ENCODE results near the gene MTERF4.

The MTERF4 gene

DNA sequence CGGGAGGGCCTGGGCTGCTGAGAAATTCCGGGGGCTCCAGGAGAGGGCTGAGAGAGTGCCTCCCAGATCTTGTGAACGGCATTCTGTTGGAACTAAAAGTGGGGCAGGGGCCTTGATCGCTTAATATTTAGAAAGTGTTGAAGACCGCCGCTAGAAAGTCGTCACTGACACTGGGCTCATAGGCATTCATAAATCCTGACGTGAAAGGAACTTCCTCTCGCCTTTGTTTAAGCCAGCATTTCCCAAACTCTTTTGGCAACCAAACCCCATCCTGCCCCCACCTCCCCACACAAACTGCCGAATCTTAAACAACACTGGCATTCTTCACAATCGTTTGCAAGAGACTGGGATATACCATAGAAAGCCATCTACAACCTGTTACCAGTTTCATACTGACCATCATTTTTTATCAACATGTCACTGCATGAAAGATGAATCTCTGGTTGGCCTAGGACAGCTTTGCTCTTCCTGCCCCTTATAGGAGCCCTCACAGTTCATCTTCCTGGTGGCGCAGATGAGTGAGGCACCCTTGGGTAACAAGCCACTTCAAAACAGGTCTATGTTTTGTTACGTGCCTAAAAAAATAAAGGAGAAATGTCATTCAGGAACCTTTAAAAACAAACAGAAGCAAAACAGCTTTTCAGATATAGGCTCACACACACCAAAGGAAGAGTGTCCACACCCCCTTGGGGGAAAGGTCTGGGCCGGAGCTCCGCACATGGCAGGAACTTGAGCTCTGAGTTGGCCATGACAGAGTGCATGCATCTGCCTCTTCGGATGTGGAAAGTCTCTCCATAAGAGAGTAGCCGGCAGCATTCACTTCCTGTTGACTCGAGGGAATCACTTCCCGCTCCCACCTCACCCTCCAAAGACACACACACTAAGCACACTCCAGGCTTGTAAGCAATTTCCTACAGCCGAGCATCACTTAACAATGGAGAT is 13.0 kb downstream of the MTERF4 start:
- no peak for DNase-seq (ENCODE audit: low read depth, low spot score)

DNA sequence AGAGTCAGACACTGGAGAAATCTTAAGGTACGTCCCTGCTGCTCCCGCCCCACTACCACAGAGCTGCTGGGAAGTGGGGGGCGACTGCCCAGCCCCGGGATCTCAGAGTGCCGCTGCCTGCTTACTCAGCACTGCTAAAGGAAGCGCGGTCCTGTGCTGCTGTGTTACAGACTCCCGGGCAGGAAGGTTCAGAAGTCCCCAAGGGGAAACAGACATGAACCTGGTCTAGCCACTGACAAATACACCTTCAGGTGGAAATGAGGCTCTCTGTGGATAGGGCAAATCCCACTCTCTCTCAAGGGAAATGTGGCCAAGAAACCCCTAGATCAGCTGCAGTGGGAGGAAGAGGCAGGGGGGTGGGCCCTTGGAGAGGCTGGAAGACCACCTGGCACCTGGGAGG is 13.7 kb downstream of the MTERF4 start:
- no peak for DNase-seq (ENCODE audit: low read depth, low spot score)

DNA sequence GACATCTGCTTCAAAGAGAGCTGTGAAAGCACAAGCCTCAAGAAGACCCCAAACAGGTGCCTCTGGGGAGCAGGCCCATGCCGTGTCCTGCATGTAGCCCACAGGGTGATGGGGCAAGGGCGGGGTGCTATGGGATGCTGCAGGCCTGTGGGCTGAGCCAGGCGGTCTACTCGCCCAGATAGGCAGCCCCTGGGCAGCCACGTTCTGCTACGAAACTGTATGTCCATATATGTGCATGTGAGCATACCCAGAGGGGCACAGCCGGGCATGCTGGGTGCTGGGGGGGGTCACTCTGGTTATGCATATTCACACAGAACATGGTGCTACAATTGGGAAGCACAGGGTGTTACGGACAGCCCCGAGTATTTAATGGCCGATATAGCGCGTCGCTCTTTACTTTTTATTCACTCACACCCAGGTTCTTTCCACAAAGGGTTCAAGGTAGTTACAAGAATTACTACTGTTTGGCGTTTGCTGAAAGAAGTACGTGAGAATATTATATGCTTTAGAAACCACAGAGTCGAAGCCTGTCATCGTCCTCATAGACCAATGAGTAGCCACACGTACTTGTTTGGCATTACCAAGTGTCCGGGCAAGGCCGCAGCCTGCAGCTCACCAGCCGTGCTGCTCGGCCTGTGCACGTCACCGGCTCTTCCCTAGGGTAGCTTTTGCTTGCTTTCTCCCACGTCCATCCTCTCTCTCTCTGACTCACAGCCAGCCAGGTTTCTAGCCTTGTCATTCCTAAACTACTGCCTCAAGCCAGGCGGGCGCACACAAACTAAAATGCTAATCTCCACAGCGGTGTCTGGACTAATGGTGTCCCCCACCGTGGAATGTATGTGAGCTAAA is 14.4 kb downstream of the MTERF4 start:
- DNase-seq (ENCODE audit: low read depth, low spot score) = no peak

DNA sequence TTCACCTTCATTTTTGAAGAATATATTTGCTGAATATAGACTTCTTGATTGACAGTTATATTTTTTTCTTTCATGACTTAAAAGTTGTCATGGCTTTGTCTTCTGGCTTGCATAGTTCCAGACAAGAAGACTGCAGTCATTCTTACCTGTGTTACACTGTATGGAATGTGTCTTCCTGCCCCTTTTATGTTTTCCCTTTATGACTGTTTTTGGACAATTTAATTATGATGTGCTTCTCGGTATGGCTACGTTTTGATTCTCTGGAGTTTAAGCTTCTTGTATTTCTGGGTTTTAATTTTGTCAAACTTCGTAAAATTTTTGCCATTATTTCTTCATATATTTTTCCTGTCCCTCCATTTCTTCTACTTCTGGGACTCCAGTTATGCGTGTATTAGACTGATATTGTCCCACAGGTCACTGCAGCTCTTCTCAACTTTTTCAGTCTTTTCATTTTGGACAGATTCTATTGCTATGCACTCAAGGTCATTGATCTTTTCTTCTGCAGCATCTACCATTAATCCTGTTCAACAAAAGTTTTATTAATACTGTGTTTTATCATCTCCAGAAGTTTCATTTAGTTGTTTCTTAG is 17.1 kb downstream of the MTERF4 start:
- DNase-seq (ENCODE audit: low read depth, low spot score) = no peak

DNA sequence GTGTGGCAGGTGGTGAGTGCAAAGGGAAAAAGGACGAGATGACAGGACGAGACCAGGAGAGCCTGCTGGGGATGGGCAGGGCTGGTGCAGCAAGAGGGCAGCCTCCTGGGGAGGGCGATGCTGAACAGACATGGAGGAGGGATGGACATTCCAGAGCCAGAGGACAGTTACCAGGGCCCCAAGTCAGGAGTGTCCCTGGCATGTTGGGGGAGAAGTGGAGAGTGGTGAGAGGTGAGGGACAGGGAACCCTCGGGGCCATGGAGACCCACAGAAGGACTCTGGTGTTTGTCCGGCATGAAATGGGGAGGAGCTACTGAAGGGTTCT is 19.0 kb downstream of the MTERF4 start:
- no peak for DNase-seq (ENCODE audit: low read depth, low spot score)

DNA sequence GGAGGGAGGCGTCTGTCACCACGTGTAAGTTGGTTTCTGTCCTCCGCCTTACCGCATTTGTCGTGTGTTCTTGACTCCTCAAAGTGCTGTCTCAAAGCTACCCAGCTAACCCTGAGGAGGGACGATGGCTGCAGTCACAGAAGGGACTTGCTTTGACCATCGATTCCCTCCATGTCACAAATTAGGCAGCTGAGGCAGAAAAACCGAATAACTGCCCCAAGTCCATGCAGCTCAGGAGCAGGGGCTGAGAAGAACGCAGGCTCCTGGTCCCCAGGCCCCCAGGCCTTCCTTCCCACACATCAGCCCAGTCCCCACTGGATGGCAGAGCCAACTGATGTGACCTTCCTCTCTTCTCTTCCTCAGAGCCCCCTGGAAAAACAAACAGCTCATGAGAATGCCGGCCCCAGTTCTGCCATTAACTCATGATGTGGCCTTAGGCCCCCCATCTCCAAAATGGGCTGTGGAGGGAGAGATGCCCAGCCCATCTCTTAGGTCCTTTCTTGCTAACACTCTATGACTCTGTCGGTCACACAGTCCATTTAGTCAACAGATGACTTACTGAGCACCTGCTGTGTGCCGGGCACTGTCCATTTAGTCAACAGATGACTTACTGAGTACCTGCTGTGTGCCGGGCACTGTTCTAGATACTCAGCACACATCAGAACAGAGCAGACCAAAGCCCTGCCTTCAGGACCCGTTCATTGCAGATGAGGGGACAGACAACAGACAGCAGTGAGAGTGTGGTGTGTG is 19.6 kb downstream of the MTERF4 start:
- no peak for DNase-seq (ENCODE audit: low read depth, low spot score)

DNA sequence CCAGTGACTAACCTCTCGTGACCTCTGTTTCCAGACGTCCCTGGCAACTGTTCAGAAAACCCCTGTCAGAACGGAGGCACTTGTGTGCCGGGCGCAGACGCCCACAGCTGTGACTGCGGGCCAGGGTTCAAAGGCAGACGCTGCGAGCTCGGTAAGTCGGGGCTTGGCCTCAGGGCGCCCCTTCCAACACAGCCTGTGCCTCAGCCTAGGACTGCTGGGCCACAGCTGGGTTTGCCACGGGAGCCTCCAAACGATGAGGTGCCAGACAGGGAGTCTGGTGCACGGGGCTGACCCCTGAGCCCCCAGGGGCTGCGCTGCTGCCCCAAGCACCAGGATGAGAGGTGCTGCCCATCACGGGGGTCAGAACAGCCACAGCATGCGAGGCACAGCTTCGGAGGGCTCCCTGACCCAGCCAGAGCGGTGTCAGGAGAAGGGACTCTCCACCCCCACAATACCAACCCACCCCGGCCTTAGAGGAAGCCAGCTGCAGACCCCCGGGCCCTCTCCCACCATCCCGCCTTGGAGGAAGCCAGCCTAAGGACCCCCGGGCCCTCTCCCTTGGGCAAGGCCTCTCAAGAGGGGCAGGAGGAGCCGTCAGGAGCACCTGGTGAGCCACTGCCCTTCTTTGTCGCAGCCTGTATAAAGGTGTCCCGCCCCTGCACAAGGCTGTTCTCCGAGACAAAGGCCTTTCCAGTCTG is 20.3 kb downstream of the MTERF4 start:
- no peak for DNase-seq (ENCODE audit: low read depth, low spot score)

DNA sequence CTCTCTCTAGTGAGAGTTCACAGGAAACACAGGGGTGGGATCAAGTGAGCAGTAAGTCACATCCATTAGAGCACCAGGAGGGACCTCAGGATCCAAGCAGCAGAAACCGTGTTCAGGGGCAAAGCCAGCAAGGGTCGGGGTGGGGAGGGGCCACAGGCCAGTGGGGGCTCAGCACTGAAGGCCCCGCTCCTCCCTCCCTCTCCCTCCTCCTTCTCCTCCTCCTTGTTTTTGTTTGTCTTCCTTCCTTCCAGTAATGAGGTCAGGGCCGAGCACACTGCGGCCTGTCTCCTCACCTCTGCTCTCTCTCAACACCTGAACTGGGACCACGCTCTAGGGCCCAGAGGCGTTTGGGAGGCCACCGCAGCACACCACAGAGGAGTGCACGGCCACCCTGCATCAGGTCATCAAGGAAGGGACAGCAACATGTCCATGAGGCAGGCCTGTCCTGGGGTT is 20.9 kb downstream of the MTERF4 start:
- no peak for DNase-seq (ENCODE audit: low read depth, low spot score)

DNA sequence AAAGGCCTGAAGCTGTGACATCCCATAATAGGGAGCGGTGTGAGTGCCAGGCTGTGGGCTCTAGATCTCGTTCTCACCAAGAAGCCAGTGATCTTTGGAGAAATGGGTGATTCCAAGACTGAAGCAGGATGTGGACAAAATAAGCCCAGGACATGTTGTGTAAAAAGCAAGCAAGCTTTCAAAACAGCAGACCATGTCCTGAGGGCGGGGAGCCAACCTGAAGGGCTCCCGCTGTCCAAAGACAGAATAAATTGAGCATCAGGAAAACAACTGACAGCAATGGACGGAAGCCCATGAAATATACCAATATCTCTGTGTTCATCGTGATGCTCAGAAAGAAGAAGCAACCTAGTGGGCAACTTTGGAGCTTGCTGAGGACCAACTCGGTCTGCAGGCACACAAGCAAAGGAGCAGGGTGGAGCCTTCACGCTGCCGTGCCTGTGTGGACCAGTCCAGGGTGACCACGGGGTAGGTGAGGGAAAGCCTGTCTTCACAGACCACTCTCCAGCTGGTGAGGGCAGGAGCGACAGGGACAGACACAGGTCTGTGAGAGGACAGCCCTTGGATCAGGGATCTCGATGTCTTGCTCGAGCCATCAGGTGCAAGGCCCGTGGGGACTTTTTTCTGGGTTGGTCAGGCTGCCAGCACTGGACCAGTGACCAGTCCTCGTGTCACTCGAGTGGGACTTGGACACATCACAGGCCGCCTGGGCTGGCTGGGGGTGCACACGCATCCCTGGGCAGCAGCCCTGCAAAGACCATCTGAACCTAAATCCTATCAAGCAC is 21.5 kb downstream of the MTERF4 start:
- no peak for DNase-seq (ENCODE audit: low read depth, low spot score)

DNA sequence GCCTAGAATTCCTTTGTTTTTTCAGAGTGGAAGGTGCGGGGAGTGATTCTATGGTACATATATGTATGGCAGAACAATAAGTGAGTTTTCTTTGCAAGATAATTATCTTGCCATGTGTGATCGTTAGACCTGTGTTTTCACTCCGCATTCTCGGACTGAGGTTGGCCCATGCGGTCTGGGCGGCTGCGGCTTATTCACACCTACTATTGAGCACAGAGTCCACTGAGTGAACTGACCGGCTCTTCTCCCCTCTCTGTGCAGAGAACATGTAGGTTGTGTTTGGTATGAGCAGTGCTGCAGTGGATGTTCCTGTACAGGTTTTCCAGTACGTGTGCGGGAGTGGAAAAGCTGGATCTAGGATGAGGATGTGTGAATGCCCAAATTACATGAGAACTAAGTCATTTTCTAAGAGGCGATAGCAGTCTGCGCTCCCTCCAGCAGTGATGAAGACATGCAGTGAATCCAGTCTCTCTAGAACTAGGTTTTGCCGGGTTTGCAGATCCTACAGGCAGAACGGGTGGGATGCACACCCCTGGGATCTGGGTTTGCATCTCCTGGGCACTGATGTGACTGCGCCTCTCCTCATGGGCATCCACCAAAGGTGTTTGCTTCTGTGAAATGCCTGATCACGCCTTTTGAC is 27.1 kb downstream of the MTERF4 start:
- no peak for DNase-seq (ENCODE audit: low read depth, low spot score)

DNA sequence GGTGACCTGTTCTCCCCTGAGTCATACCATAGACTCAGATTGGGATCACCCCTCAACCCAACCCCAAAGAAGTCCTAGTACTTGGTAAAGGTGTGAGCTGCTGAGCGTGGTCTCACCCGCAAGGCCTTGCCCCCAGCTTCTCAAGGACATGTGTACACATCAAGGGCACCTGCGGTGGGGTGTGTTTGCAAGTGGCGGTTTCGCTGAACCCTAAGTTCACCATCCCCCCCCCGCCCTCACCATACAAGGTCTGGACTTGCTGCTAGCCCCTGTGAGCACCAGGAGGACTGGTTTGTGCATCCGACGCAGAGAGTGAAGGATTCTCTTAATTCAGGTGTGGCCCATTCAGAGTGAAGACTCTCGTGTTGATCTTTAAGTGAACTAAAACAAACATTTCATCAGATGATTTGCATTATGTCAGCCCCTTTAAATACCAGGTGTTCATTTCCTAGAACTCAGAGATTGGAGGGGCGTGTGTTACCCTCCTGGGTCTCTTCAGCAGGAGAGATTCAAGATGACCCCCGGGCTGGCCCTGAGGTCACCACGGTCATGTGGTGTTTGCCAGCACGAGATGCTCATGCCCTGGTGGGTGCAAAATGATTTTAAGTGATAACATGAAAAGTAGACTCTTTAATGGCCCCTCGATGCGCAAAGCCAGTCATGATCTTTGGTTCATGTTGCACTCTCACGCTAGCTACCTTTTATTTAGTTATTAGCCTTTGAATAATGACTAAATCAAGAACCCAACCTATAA is 27.8 kb downstream of the MTERF4 start:
- DNase-seq (ENCODE audit: low read depth, low spot score) = no peak

DNA sequence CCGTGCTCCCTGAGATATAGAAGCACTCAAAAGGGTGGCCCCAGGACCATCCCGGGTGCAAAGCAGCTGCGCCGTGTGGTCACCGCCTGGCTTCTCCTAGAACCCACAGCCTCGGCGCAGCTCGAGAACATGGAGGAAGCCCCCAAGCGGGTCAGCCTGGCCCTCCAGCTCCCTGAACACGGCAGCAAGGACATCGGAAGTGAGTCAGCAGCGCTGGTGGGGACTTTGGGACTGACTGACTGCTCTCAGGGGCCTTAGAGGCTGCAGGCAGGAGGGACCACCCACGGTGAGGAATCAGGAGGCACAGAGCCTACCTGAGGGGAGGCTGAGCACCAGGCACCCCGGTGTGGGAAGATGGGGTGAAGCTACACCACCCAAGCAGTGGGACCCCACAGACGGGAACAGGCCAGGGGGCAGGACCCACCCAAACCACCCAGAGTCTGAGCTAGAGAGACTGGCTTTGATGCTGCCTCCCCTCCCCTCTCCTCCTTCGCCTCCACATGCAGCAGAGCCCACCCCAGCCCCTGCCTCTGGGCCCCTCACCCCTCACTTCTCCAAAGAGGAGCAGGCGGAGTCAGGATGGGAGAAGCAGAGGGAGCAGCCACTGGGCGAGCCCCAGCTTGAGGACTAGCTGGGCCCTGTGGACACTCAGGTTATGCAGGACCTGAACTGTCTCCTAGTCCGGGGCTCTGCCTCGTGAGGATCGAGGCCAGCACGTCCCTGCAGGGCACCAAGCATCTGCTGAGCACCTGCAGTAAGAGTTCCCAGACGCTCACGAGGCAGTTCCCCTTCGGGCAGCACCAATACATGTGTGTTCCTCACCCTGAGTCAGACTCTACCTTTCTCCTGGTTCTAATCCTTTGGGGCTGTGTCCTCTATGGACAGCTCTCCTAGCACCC is 28.7 kb downstream of the MTERF4 start:
- DNase-seq (ENCODE audit: low read depth, low spot score) = no peak

DNA sequence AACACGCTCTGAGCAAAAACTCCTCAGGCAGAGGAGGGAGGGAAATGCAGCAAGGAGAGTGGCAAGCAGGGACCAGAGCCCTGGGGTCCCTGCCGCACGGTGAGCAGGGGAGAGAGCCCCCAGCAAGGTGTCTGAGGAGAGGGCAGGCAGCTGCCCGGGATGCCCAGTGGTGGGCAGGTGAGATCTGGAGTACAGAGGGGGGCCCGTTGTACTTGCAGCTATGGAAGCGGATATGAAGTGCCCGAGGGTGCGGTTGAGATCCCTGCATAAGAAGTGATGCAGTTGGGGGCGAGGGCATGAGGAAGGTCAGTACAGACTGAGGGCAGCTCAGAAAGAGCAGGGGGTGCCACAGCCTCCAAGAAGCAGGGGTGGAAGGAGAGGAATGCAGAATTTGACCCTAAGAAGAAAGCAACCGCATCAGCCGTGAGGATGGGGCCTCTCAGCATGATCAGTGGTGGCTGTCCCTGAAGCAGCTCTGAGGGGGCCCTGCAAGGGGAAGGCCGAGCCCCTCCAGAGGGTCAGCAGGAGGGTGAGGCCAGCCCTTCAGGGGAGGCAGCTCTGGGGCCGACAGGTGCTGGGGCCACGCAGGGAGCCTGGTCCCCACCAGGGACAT is 29.4 kb downstream of the MTERF4 start:
- DNase-seq (ENCODE audit: low read depth, low spot score) = no peak

DNA sequence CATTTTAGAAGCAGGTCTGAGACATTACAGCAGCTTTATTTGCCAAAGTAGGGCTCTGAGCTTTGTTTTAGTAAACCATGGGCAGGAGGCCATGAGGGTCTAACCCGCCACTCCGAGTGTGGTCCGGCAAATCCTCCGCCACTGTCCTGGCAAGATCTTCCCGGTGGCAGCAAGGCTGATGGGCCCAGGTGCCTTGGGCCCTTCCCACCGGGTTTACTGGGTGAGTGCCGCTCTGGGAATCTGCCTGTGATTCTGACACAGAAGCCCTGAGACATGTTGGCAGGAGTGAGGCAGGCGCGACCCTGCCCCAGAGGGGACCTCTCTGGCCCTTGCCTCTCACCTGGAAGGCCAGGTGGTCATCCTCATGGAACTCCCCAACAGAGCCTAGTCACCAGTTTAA is 29.9 kb downstream of the MTERF4 start:
- no peak for DNase-seq (ENCODE audit: low read depth, low spot score)

DNA sequence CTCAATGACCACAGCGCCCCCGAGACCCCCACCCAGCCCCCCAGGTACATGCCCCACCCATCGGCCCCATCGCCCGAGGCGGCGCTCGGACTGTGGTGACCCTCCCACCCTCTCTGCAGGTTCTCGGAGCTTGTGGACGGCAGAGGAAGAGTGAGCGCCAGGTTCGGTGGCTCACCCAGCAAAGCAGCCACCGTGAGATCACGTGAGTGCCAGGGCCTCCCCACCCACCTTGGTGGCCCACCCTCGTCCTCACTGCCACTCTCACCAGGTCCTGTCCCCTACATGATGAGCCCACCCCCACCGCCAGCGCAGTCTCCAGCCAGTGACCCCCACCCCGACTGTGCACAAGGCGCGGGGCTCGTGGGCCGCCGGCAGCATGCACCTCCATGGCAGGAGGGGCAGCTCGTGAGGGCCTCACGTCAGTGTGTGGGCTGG is 30.4 kb downstream of the MTERF4 start:
- DNase-seq (ENCODE audit: low read depth, low spot score) = no peak

DNA sequence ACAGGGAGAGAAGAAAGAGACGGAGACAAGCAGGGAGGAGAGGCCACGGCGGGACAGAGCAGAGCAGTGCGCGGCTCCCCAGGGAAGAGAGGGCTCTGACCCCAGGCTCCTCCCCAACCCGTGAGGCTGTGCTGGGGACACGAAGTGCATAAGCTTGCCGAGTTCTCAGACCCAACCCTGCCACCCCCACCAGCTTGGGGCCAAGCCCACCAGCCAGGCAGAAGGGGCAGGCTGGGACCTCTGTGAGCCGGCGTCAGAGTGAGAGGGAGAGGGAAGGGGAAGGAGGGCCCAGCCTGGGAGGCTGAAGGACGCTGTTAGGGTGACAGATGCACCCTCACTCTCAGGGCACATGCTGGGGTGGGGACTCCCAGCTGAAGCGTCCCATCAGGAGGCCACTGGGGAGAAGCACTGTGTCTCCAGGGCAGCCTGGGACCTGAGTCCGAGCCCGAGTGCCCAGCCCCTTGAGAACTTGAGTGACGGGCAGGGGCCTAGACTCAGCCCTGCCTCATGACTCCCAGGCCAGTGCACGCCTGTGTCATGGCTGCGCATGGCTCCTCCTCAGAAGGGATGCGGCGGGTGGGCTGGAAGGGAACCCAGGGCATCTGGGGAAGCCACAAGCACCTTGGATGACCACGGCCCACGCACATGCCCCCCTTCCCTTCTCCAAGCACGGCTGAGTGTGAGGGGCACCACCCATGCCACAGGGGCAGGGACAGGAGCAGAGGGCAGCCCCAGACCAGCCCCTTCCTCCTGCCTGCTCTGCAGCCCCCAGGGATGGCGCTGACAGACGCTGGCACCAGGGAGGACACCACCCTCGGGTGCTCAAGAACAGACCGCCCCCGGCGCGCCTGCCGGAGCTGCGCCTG is 31.0 kb downstream of the MTERF4 start:
- DNase-seq (ENCODE audit: low read depth, low spot score) = no peak

DNA sequence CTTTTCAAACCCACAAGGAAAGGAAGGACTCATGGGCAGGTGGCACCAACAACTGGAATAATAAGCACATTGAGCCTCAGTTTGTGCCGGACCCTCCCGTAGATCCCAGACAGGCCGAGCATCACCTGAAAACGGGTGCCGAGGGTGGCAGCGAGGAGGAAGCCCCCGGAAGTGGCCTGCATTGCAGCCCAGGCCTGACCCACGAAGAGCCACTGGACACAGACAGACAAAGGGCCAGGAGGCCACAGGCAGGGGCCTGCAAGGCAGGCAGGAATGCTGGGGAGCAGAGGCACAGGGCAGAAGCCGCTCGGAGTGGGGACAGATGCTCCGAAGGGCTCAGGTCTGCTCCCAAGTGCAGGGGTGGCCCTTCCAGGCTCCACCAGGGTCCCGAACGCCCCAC is 31.7 kb downstream of the MTERF4 start:
- DNase-seq (ENCODE audit: low read depth, low spot score) = no peak

All from iPS DF 19.7 (cell line).